BJ (cell line): Measurements from ENCODE around the gene HYAL2. TPM values are rescaled to one million over a fixed set of nuclear protein-coding genes. Genes with fewer than 3 reads are reported as not detected.
A peak's percentile ranks its signal among the peaks of the same experiment; 100 is the strongest.

ENCODE experiments used
- CTCF ChIA-PET: fragments of 350-600 bp; formaldehyde crosslinking; extraction: SDS; loops from one replicate; lab custom pipeline; 2021; ENCODE audit warnings: antibody characterized with exemption, inconsistent platforms; lab: Yijun Ruan, JAX
- POLR2A ChIA-PET: fragments of 300-600 bp; sonication (Branson Sonifier 250); formaldehyde crosslinking; extraction: SDS; loops from one replicate; lab custom pipeline; 2021; ENCODE audit warnings: antibody characterized with exemption; lab: Charles Lee
- DNase-seq: peaks from one replicate; pipeline ENCODE4 v3.0.0-alpha.2; 2011; ENCODE audit warnings: low read depth
- H3K27me3 ChIP-seq: 2 replicates; pipeline ENCODE4 v1.6.0; 2011; ENCODE audit warnings: low read length; ENCODE audit not compliant: control insufficient read depth, insufficient read depth
- H3K36me3 ChIP-seq: 2 replicates; pipeline ENCODE4 v1.5.1; 2011; ENCODE audit warnings: low read length; ENCODE audit not compliant: control insufficient read depth, insufficient read depth
- H3K4me3 ChIP-seq: 2 replicates; pipeline ENCODE4 v1.5.1; 2011; ENCODE audit warnings: low read depth, mild to moderate bottlenecking, control low read depth, low read length
- polyA plus RNA-seq: library from polyadenylated mRNA; depleted of rRNA; stranded (reverse); fragments of >200 nt; gene quantifications from 2 replicates; pipeline ENCODE4 v1.2.3, GENCODE V29; 2011
- TF ChIP-seq, protein P1 (sequence below): IDR thresholded peaks from 2 replicates; pipeline ENCODE4 v1.5.1; 2011; ENCODE audit warnings: low read depth, mild to moderate bottlenecking, control low read depth, inconsistent platforms, low read length, moderate library complexity; ENCODE audit not compliant: insufficient read depth

The HYAL2 gene
- polyA plus RNA-seq, 1 experiment = 63.2 TPM

DNA sequence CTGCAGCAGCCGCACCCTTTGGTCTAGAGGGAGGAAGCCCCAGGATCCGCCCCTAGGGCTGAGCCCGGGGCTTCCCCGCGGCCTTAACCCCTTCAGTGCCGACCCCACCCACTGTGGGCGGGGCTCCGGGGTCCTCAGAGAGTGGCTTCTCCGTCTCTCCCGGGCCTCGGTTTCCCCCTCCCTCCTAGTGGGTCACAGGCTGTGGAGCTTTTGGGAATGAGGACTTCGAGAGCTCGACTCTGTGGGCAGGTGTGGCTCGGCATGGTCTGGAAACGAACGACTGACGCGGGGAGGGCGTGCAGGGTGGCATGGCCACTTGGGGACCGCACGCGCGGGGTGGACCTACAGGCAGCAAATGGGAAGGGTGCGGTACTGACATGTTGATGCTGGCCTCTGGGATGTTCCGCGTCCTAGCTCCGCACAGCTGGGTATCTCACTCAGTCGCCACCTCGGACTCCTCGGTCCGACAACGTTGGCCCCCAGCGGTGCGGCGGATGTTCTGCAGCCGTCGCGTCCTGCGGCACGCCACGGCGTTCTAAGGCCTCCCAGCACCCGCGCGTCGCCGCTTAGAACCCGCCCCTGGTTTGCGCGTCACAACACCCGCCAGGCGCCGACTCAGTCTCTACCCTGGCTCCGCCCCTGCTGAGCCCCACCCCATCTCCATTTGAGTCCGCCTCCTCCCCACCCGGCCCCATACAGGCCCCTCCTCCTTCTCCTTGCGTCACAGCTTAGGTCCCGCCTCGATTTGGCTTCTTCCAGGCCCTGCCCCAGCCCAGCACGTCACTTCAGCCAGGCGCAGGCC lies 23.5 kb downstream of the HYAL2 start, which contains the start of the genes HYAL3 and NAA80:
Gene HYAL3 (minus strand): TSS at position 570 of the 802 bp plus-strand sequence. CDS start 3,803 bp downstream, outside the sequence.
Gene NAA80 (minus strand): TSS at position 570 of the 802 bp plus-strand sequence. CDS start 1,942 bp downstream, outside the sequence.
- Histone ChIP-seq H3K27me3 (no peaks in the 10 kb centered on the region), H3K4me3 (peak within 1 kb of the TSS; percentile 54), H3K36me3 (no peaks in the 10 kb centered on the region; the same call in 1 of the 2 replicates)
- ChIA-PET POLR2A (interaction anchor here (0.7 to 0.9 kb wide), 3 partner anchors 29 to 46 kb away, joined by 4 to 12 read pairs (median 11); no protein-coding TSS in a partner anchor), CTCF (interaction anchor here (0.9 to 2.4 kb wide), 11 partner anchors 7 to 104 kb away, joined by 3 to 20 read pairs (median 4); partner anchors contain the start of genes HYAL2 and SEMA3B)
- TF ChIP-seq, protein P1, sequence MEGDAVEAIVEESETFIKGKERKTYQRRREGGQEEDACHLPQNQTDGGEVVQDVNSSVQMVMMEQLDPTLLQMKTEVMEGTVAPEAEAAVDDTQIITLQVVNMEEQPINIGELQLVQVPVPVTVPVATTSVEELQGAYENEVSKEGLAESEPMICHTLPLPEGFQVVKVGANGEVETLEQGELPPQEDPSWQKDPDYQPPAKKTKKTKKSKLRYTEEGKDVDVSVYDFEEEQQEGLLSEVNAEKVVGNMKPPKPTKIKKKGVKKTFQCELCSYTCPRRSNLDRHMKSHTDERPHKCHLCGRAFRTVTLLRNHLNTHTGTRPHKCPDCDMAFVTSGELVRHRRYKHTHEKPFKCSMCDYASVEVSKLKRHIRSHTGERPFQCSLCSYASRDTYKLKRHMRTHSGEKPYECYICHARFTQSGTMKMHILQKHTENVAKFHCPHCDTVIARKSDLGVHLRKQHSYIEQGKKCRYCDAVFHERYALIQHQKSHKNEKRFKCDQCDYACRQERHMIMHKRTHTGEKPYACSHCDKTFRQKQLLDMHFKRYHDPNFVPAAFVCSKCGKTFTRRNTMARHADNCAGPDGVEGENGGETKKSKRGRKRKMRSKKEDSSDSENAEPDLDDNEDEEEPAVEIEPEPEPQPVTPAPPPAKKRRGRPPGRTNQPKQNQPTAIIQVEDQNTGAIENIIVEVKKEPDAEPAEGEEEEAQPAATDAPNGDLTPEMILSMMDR = peak; percentile 41
- peak; percentile 98 for DNase-seq

DNA sequence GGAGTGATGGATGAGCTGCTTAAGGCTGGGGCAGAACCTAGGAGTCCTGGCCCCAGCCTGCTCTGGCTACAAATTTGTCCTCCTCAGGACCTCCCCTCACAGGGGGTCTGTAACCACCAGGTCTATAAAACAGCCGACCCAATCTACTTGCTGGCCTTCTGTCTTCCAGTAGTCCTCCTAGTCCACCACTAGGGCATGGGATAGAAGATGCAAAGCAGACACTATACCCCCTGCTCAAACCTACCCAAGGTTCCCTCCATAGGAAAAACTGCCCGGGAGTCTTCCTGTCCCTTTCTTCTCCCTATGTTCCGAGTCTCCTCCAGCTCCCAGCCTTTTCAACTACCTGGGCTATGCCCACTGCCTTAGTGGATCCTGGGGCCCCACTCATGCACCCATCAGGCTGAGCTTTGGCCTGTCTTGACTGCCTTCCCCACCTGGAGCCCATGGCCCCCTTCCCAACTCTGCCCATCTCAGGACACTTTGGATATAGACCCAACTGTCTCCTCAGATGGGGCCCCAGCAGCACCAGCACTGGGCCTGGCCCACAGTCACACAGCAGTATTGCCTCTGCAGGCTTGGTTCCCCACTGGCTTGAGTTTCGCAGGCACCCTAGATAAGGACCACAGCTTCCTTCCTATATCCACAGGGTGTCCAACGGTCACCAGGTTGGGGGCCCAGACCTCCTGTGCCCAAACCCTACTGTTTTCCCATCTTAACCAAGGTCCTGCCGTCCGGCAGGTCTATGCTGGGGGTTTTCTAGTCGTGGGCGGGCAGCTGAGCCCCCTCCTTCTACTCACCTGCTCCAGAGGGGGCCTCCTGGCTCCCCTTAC lies 24.4 kb downstream of the HYAL2 start:
- no peaks in the 10 kb centered on the region for H3K27me3 ChIP-seq
- peak overlapping the region; percentile 54 for H3K4me3 ChIP-seq
- H3K36me3 ChIP-seq = no peaks in the 10 kb centered on the region; the same call in 1 of the 2 replicates
- POLR2A ChIA-PET = interaction anchor here (0.5 kb wide), 2 partner anchors 33 to 35 kb away, joined by 3 to 4 read pairs; no protein-coding TSS in a partner anchor
- TF ChIP-seq, protein P1 = 0 out of 2 replicates have a peak, but pooled peaks have one; percentile 6
- CTCF ChIA-PET = interaction anchor here (0.6 to 2.4 kb wide), 10 partner anchors 8 to 71 kb away, joined by 3 to 20 read pairs (median 4); partner anchors contain the start of genes HYAL2 and SEMA3B
- no peak for DNase-seq

DNA sequence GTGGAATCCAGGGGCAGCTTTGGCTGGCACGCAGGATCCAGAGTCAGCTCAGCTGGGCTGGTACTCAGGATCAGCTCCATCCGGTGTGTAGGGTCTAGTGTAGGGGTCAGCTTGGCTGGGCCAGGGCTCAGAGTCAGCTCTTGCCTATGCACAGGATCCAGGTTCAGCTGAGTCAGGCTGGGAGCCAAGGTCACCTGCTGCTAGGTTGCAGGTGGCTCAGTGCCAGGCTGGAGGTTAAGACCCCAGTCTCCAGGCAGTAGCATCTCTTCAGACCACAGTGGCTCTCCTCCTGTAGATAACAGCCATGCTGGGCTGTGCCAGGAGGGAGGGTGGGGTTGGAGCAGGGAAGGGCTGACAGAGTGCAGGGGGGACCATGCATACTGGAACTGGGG lies 25.2 kb downstream of the HYAL2 start:
- no peaks in the 10 kb centered on the region; the same call in 1 of the 2 replicates for H3K36me3 ChIP-seq
- ChIA-PET CTCF (interaction anchor here (2.4 kb wide), 1 partner anchor 26 kb away, joined by 20 read pairs; the partner anchor contains the start of gene HYAL2), POLR2A (no interaction called here)
- H3K27me3 ChIP-seq = no peaks in the 10 kb centered on the region
- TF ChIP-seq, protein P1 = no peak
- no peak for DNase-seq
- no peak overlapping the region for H3K4me3 ChIP-seq

DNA sequence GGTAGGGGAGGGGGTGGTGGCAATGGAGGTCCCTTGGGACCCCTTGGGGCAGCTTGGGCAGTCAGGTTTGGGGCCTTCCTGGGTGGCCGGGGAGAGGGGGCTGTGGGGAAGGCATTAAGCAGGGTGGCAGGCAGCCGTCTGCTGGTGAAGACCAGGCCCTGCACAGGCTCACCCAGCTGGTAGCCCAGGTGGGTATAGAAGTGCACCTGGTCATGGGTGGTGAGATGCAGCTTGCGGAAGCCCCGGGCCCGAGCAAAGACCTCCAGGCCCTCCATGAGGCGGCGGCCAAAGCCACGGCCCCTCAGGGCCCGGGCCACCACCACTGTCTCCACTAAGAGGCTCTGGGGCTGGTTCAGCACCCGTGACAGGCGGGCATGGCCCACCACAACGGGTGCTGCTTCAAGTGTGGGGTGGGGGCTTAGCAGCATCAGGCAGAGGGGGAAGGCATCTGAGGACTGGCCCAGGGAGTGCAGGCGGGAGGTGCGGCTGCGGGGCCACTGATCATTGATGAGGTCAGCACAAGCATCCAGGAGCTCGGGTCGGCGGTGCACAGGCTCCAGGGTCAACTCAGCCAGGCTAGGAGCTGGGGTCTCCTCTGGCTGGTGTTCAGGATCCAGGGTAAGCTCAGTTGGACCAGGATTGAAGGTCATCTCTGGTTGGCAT lies 25.7 kb downstream of the HYAL2 start:
- POLR2A ChIA-PET = no interaction called here
- Histone ChIP-seq H3K36me3 (no peaks in the 10 kb centered on the region; the same call in 1 of the 2 replicates), H3K27me3 (no peaks in the 10 kb centered on the region), H3K4me3 (no peak overlapping the region)
- DNase-seq = no peak
- CTCF ChIA-PET = interaction anchor here (0.6 kb wide), 1 partner anchor 8 kb away, joined by 5 read pairs; no protein-coding TSS in a partner anchor
- TF ChIP-seq, protein P1 = no peak
